IMR-90 (cell line): ENCODE measurements around the gene MAML2. TPM values are rescaled to one million over a fixed set of nuclear protein-coding genes. Genes with fewer than 3 reads are reported as not detected.

Source experiments
- ATAC-seq: fragments of 200-7000 bp; cut with Tn5 transposase; 2 replicates; pipeline ENCODE4 v1.9.1; 2020; ENCODE audit warnings: low read depth, mild to moderate bottlenecking, moderate library complexity
- BruUV-seq: library from RNA; stranded (reverse); fragments of 400-500 nt; replicated peaks from 2 replicates; lab custom pipeline; 2021; lab: Mats Ljungman, UMichigan
- CTCF ChIA-PET: fragments of 300-600 bp; formaldehyde crosslinking; extraction: SDS; loops from one replicate; lab custom pipeline; 2021; ENCODE audit warnings: antibody characterized with exemption; lab: Yijun Ruan, JAX
- POLR2A ChIA-PET: fragments of 300-600 bp; sonication (Branson Sonifier 250); formaldehyde crosslinking; loops from one replicate; lab custom pipeline; 2022; ENCODE audit warnings: antibody characterized with exemption; ENCODE audit not compliant: unreplicated experiment; lab: Charles Lee
- DNase-seq: peaks from one replicate; pipeline ENCODE4 v3.0.0; 2013
- H2AFZ ChIP-seq: replicated peaks from 2 replicates; pipeline ENCODE3; 2013; ENCODE audit warnings: low read length, mild to moderate bottlenecking; ENCODE audit not compliant: poor library complexity
- H2AK5ac ChIP-seq: 2 replicates; pipeline ENCODE4 v1.6.1; 2013; ENCODE audit warnings: low read depth, low read length, inconsistent platforms
- H2AK9ac ChIP-seq: replicated peaks from 2 replicates; pipeline ENCODE3; 2013; ENCODE audit warnings: mild to moderate bottlenecking, low read depth, low read length, moderate library complexity; ENCODE audit not compliant: poor library complexity
- H2BK120ac ChIP-seq: 2 replicates; pipeline ENCODE4 v1.6.1; 2013; ENCODE audit warnings: low read depth, low read length, inconsistent platforms
- H2BK15ac ChIP-seq: 3 replicates; pipeline ENCODE4 v1.6.1; 2013; ENCODE audit warnings: low read depth, low read length, inconsistent platforms
- H2BK20ac ChIP-seq: 2 replicates; pipeline ENCODE4 v1.6.1; 2013; ENCODE audit warnings: low read depth, mild to moderate bottlenecking, inconsistent platforms, low read length, moderate library complexity
- H2BK5ac ChIP-seq: 2 replicates; pipeline ENCODE4 v1.6.1; 2013; ENCODE audit warnings: mild to moderate bottlenecking, low read depth, low read length, inconsistent platforms; ENCODE audit not compliant: poor library complexity, severe bottlenecking
- H3K14ac ChIP-seq: replicated peaks from 2 replicates; pipeline ENCODE4 v1.6.1; 2013; ENCODE audit warnings: low read depth, low read length, inconsistent platforms
- H3K18ac ChIP-seq: 2 replicates; pipeline ENCODE4 v1.6.1; 2013; ENCODE audit warnings: low read depth, low read length, control low read depth
- H3K23ac ChIP-seq: 2 replicates; pipeline ENCODE4 v1.6.1; 2013; ENCODE audit warnings: low read depth, low read length, inconsistent platforms
- H3K27ac ChIP-seq: 2 replicates; pipeline ENCODE4 v1.5.1; 2013; ENCODE audit warnings: mild to moderate bottlenecking, control low read depth, low read length; ENCODE audit not compliant: insufficient read depth
- H3K27me3 ChIP-seq: 2 replicates; pipeline ENCODE4 v1.6.1; 2013; ENCODE audit warnings: low read length; ENCODE audit not compliant: control insufficient read depth, insufficient read depth
- H3K36me3 ChIP-seq: 2 replicates; pipeline ENCODE4 v1.6.1; 2013; ENCODE audit warnings: low read length, mixed read lengths; ENCODE audit not compliant: control insufficient read depth, insufficient read depth
- H3K4ac ChIP-seq: 2 replicates; pipeline ENCODE4 v1.6.1; 2013; ENCODE audit warnings: low read depth, low read length, inconsistent platforms
- H3K4me1 ChIP-seq: 2 replicates; pipeline ENCODE4 v1.6.1; 2013; ENCODE audit warnings: low read length, mixed read lengths; ENCODE audit not compliant: control insufficient read depth, insufficient read depth
- H3K4me2 ChIP-seq: 2 replicates; pipeline ENCODE4 v1.6.1; 2013; ENCODE audit warnings: low read depth, mild to moderate bottlenecking, control low read depth, low read length, moderate library complexity
- H3K4me3 ChIP-seq: 2 replicates; pipeline ENCODE4 v1.5.1; 2013; ENCODE audit warnings: low read depth, mild to moderate bottlenecking, control low read depth, low read length, moderate library complexity; ENCODE audit not compliant: insufficient read depth
- H3K56ac ChIP-seq: 2 replicates; pipeline ENCODE4 v1.6.1; 2013; ENCODE audit warnings: low read length, inconsistent platforms; ENCODE audit not compliant: insufficient read depth; ENCODE audit errors: extremely low read depth
- H3K79me1 ChIP-seq, 2 experiments: 2 replicates each; pipeline ENCODE4 v1.6.1; 2013; ENCODE audit warnings: low read length in 2 of 2, inconsistent platforms in 1 of 2, low read depth in 1 of 2
- H3K9ac ChIP-seq: 2 replicates; pipeline ENCODE4 v1.6.1; 2013; ENCODE audit warnings: low read depth, low read length, control low read depth
- H3K9me1 ChIP-seq: 2 replicates; pipeline ENCODE4 v1.6.1; 2013; ENCODE audit warnings: low read length, inconsistent platforms; ENCODE audit not compliant: insufficient read depth
- H3K9me3 ChIP-seq: 2 replicates; pipeline ENCODE4 v1.6.1; 2013; ENCODE audit warnings: low read length; ENCODE audit not compliant: control insufficient read depth, insufficient read depth
- H4K20me1 ChIP-seq: 2 replicates; pipeline ENCODE4 v1.6.1; 2013; ENCODE audit warnings: low read length, inconsistent platforms; ENCODE audit not compliant: insufficient read depth
- H4K5ac ChIP-seq: 2 replicates; pipeline ENCODE4 v1.6.1; 2013; ENCODE audit warnings: mild to moderate bottlenecking, low read depth, low read length, control low read depth
- H4K8ac ChIP-seq, 2 experiments: 2 replicates each; pipeline ENCODE4 v1.6.1; 2013; ENCODE audit warnings: low read depth in 2 of 2, low read length in 2 of 2, control low read depth in 1 of 2, inconsistent platforms in 1 of 2
- H4K91ac ChIP-seq: 2 replicates; pipeline ENCODE4 v1.6.1; 2013; ENCODE audit warnings: low read depth, low read length, inconsistent platforms; ENCODE audit not compliant: insufficient read depth
- CHD1 ChIP-seq: IDR thresholded peaks from 2 replicates; pipeline ENCODE4 v1.6.1; 2012; ENCODE audit warnings: low read depth, low read length, improper control_type of control experiment
- FOS ChIP-seq: fragments of 150-350 bp; IDR thresholded peaks from 2 replicates; pipeline ENCODE4 v1.6.1; 2016; ENCODE audit warnings: low read depth, low read length
- MAFK ChIP-seq: IDR thresholded peaks from 2 replicates; pipeline ENCODE4 v1.6.1; 2012; ENCODE audit warnings: low read depth, low read length, improper control_type of control experiment
- MAZ ChIP-seq: IDR thresholded peaks from 2 replicates; pipeline ENCODE4 v1.6.1; 2012; ENCODE audit warnings: low read depth, mild to moderate bottlenecking, low read length, improper control_type of control experiment, moderate library complexity, borderline replicate concordance
- MXI1 ChIP-seq: IDR thresholded peaks from 2 replicates; pipeline ENCODE4 v1.6.1; 2012; ENCODE audit warnings: low read depth, mild to moderate bottlenecking, low read length, moderate library complexity, borderline replicate concordance
- NFE2L2 ChIP-seq: fragments of 150-350 bp; IDR thresholded peaks from 2 replicates; pipeline ENCODE4 v1.6.1; 2016; ENCODE audit warnings: low read depth, mild to moderate bottlenecking, low read length
- POLR2A ChIP-seq: IDR thresholded peaks from 2 replicates; pipeline ENCODE4 v1.6.1; 2012; ENCODE audit warnings: mild to moderate bottlenecking, low read depth, low read length
- RCOR1 ChIP-seq: IDR thresholded peaks from 2 replicates; pipeline ENCODE4 v1.6.1; 2012; ENCODE audit warnings: mild to moderate bottlenecking, low read length, improper control_type of control experiment; ENCODE audit not compliant: insufficient replicate concordance
- RFX5 ChIP-seq: IDR thresholded peaks from 2 replicates; pipeline ENCODE4 v1.8.0; 2012; ENCODE audit warnings: low read depth, mild to moderate bottlenecking, low read length, moderate library complexity
- SMC3 ChIP-seq: fragments of 150-350 bp; IDR thresholded peaks from 2 replicates; pipeline ENCODE4 v1.6.1; 2016; ENCODE audit warnings: low read depth, mild to moderate bottlenecking, antibody characterized with exemption, low read length, moderate library complexity
- USF2 ChIP-seq: fragments of 150-350 bp; IDR thresholded peaks from 2 replicates; pipeline ENCODE4 v1.6.1; 2017; ENCODE audit warnings: mild to moderate bottlenecking, antibody characterized with exemption, low read length, low read depth
- WGBS, 2 experiments: methylation state at CpG; one replicate each; pipeline versions ENCODE4 v1.1.5 to v1.1.7; 2013; ENCODE audit warnings: missing lambda C conversion rate in 2 of 2; ENCODE audit not compliant: insufficient read length in 1 of 2; ENCODE audit errors: extremely low coverage in 2 of 2; 5-methylcytosine and 5-hydroxymethylcytosine counted together
- dilution Hi-C: fragments of 300-500 bp; cut with HindIII; formaldehyde crosslinking; loops from one replicate; pipeline ENCODE4 v1.14.3; 2018; ENCODE audit warnings: low sequenced_read_pairs; ENCODE audit not compliant: unreplicated experiment
- in situ Hi-C: fragments of 300-500 bp; cut with MboI; formaldehyde crosslinking; loops from 3 replicates; pipeline ENCODE4 v1.14.3; 2019; ENCODE audit warnings: low sequenced_read_pairs, inconsistent platforms, mixed read lengths
- intact Hi-C: fragments of 100-400 bp; cut with micrococcal nuclease; formaldehyde crosslinking; loops from 2 replicates; pipeline ENCODE4 v1.10.0; 2022
- polyA plus RNA-seq, 3 experiments: library from polyadenylated mRNA; depleted of rRNA; stranded (reverse); fragments of >200 nt; gene quantifications; 2 replicates each; pipeline ENCODE4 v1.2.3, GENCODE V29; 2012; ENCODE audit warnings: low replicate concordance in 1 of 3
- total RNA-seq: library from RNA; depleted of rRNA; stranded (reverse); fragments of >200 nt; gene quantifications from 2 replicates; pipeline ENCODE4 v1.2.3, GENCODE V29; 2012

Gene MAML2
- total and polyA plus RNA-seq, 2 of the 4 experiments (the other 2 are of a cell fraction): 15.0 to 19.5 TPM

GRCh38 chr11:96205460-96205809 is 137.6 kb downstream of the MAML2 start:
- Histone ChIP-seq H3K18ac (no peak overlapping the region), H2BK120ac (0 out of 2 replicates have a peak overlapping the region, but pooled peaks have one; percentile 11), H3K14ac (0 out of 2 replicates have a peak overlapping the region, but pooled peaks have one; percentile 22), H4K8ac (no peak overlapping the region), H3K36me3 (peaks cover 1% of the 10 kb centered on the region; the same call in 1 of the 2 replicates), H4K20me1 (no peaks in the 10 kb centered on the region), H3K4me1 (peaks cover 3% of the 10 kb centered on the region), H3K23ac (no peak overlapping the region), H3K9ac (no peak overlapping the region), H4K5ac (no peak overlapping the region), H2BK15ac (peak overlapping the region; percentile 38; the same call in 1 of the 3 replicates), H3K4me3 (no peak overlapping the region), H4K91ac (0 out of 2 replicates have a peak overlapping the region, but pooled peaks have one; percentile 2), H2AFZ (no peak overlapping the region), H3K27me3 (no peaks in the 10 kb centered on the region), H2BK20ac (no peak overlapping the region), H3K79me1 (peaks cover 20 to 43% of the 10 kb centered on the region in 2 experiments), H3K4me2 (no peak overlapping the region), H3K9me3 (no peaks in the 10 kb centered on the region), H3K27ac (no peak overlapping the region), H3K4ac (peak overlapping the region; percentile 48; the same call in 1 of the 2 replicates), H2AK5ac (no peak overlapping the region), H3K56ac (no peak overlapping the region), H3K9me1 (peaks cover 7% of the 10 kb centered on the region; the same call in 1 of the 2 replicates), H2AK9ac (no peak overlapping the region), H2BK5ac (no peak overlapping the region)
- no peak for ATAC-seq
- in situ Hi-C loops: no loop called here
- intact Hi-C loops: no loop called here
- CTCF ChIA-PET: no interaction called here
- TF ChIP-seq POLR2A (no peak), CHD1 (no peak), RFX5 (no peak), MAFK (no peak), SMC3 (no peak), MXI1 (no peak), USF2 (no peak), MAZ (no peak), NFE2L2 (no peak), FOS (no peak), RCOR1 (no peak)
- POLR2A ChIA-PET: no interaction called here
- BruUV-seq: no TSS peak
- dilution Hi-C loops: no loop called here
- no CpG with 5 or more reads among the region's 3 CpGs for WGBS, 2 experiments
- DNase-seq: no peak
